Esophagus squamous epithelium (tissue), 4 donors: ENCODE results near the gene MYT1.

ENCODE experiments used
- CTCF ChIP-seq, 6 experiments: fragments of 450-650 bp in 4 of 6; fragments of 200-600 bp in 2 of 6; sonication (generic) in 2 of 6; IDR thresholded peaks; one replicate each; pipeline ENCODE4 v1.5.1; 2016 to 2019; ENCODE audit warnings: antibody characterized with exemption in 6 of 6, mild to moderate bottlenecking in 4 of 6, moderate library complexity in 4 of 6
- POLR2A ChIP-seq, 4 donors: fragments of 450-650 bp; IDR thresholded peaks; one replicate each; pipeline ENCODE4 v1.6.1; 2017; ENCODE audit warnings: antibody characterized with exemption in 4 of 4, mild to moderate bottlenecking in 4 of 4, moderate library complexity in 3 of 4

GRCh38 chr20:64153861-64154589 lies 10.2 kb upstream of the MYT1 start:
- TF ChIP-seq CTCF (IDR thresholded peaks at IDR 0.05) (no peak), POLR2A (IDR thresholded peaks at IDR 0.05) (no peak)
